SIG-M5 (cell line): ENCODE measurements around the gene GPX1.
"Not testable (repeated sequence)": the region's sequence is repeated elsewhere in the genome, so short reads cannot be mapped to it uniquely, and the experiment has no call there.

ENCODE experiments used
- DNase-seq: peaks from one replicate; lab custom pipeline; 2025; lab: John Stamatoyannopoulos, UW

Gene GPX1

DNA sequence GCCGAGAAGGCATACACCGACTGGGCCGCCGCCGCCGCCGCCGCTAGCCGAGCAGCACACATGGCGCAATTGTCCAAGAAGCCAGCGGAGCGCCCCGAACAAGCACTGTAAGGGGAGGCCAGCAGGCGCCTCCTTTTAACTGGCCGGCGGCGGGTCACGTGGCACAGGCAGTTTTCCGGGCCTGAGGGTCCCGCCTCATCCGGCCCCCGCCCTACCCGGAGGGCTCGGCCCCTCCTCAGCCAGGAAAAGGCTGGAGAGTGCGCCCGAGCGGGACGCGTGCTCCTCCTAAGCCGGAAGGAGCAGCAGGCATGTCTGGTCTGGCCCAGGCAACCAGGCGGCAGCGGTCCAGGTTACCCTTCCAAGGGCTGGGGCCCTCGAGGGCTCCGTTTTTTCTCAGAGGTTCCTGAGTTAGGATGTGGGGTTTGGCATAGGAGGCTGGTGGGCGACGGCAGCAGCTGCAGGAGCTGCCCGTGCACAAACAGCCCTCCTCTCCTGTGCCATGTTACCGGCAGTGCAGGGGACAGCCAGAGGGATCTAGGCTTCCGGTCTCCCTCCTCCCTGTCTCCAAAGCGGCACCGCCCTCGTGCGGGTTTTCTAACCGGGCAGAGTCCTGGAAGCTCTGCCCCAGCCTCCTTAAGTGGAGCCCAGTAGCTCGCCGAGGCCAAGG lies at the start of gene GPX1:
Gene GPX1, minus strand, starts transcription at position 137 of the 667 bp plus-strand sequence. Its CDS starts 75 bp downstream, at position 62.
- peak; percentile 87 for DNase-seq

DNA sequence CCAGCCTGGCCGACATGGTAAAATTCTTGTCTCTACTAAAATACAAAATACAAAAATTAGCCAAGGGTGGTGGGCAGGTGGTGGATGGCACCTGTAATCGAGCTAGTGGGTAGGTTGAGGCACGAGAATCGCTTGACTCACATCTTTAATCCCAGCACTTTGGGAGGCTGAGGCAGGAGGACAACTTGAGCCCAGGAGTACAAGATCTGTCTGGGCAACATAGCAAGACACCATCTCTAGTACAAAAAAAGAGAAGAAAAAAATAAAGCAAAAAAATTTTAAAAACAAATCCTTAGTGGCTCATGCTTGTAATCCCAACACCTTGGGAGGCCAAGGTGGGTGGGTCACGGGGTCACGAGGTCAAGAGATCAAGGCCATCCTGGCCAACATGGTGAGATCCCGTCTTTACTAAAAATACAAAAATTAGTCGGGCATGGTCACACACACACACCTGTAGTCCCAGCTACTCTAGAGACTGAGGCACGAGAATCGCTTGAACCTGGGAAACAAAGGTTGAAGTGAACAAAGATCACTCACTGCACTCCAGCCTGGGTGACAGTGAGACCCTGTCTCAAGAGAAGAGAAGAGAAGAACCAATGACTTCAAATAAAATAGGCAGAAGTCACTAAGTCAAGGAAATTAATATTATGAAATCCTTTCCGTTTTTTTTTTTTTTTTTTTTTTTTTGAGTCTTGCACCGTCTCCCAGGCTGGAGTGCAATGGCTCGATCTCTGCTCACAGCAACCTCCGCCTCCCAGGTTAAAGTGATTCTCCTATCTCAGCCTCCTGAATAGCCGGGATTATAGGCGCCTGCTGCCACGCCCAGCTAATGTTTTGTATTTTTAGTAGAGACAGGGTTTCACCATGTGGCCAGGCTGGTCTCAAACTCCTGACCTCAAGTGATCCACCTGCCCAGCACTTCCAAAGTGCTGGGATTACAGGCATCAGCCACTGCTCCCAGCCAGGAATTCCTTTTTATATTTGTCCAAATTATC lies 48.7 kb upstream of the GPX1 start:
- no peak for DNase-seq

DNA sequence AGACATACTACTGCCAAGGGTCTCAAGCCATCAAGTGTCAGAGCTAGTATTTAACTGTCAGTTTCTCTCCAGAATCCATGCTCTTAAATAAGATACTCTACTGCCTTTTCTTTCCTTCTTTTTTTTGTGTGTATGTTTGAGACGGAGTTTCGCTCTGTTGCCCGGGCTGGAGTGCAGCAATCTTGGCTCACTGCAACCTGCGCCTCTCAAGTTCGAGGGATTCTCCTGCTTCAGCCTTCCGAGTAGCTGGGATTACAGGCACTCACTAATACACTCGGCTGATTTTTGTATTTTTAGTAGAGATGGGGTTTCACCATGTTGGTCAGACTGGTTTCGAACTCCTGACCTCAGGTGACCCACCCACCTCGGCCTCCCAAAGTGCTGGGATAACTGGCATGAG lies 47.4 kb upstream of the GPX1 start:
- DNase-seq: not testable (repeated sequence)

GRCh38 chr3:49403891-49404290 lies 45.7 kb upstream of the GPX1 start:
- no peak for DNase-seq

DNA sequence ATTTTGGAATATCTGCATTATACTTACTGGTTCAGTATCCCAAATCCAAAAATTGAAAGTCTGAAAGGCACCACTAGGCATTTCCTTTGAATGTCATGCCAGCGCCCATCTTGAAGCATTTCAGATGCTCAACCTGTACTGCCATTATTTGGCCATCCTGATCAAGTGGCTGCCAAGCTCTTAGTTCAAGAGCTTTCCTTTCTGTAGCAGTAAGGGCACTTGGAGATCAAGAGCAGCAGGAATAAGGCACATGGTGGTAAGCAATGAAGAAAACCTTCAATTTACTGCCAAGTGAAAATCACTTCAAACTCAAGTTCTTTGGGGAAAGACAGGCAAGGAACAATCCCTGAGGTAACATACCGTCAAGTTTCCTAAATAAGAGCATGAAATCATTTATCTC lies 43.6 kb upstream of the GPX1 start:
- no peak for DNase-seq

- DNase-seq: no peak
Measured at GRCh38 chr3:49399461-49399860, 41.3 kb upstream of the GPX1 start.

GRCh38 chr3:49397470-49397869 lies 39.3 kb upstream of the GPX1 start:
- no peak for DNase-seq

DNA sequence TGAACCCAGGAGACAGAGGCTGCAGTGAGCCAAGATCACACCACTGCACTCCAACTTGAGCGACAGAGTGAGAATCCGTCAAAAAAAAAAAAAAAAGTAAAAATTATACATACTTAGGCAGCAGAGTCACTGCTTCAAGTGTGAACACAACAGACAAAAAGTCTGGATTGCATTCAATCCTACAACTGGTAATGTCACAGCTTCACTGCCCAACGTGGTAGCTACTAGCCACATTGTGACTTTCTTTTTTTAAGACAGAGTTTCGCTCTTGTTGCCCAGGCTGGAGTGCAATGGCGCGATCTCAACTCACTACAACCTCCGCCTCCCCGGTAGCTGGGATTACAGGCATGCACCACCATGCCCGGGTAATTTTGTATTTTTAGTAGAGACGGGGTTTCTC lies 33.2 kb upstream of the GPX1 start:
- not testable (repeated sequence) for DNase-seq

DNA sequence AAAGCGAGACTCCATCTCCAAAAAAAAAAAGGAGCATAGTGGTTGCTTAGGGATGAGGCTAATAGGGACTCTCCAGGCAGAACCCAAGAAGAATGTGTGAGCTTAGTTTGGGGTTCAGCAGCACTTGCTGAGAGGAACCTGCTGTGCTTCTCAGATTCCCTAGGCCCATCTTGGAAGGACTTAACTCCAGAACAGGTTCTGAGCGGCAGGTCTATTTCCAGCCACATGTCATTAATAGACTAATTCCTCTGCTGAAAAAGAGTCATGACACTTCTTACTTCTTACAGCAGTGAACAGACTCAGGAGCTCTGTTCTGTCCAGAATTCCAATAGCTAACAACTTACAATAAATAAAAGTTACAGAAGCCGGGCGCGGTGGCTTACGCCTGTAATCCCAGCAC lies 31.1 kb upstream of the GPX1 start:
- no peak for DNase-seq

DNA sequence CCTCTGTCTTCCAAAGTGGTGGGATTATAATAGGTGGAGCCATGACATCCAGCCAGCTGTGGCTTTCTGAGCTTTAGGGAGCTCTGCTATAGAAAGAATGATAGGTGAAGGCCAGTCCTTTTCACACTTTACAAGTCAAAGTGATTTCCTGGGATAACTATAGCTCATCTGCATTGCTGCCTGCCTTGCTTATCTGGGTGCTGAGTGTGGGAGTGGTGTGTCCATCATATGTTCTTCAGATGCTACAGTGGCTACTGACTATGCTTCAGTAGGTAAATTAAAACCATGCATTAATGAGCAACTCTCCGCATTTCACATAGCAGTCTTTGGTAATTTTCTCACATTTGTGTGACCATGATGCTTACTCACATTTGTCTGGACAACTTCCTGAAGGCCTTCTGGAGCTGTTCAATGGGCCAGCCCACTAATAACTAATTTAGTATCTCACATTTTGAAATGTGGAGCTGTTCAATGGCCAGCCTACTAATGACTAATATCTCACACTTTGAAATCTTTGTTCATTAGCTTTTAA lies 30.2 kb upstream of the GPX1 start:
- no peak for DNase-seq

- DNase-seq: no peak
Measured at GRCh38 chr3:49387721-49388120, 29.6 kb upstream of the GPX1 start.

- peak; percentile 55 for DNase-seq
Measured at GRCh38 chr3:49386056-49386756, 28.1 kb upstream of the GPX1 start.

DNA sequence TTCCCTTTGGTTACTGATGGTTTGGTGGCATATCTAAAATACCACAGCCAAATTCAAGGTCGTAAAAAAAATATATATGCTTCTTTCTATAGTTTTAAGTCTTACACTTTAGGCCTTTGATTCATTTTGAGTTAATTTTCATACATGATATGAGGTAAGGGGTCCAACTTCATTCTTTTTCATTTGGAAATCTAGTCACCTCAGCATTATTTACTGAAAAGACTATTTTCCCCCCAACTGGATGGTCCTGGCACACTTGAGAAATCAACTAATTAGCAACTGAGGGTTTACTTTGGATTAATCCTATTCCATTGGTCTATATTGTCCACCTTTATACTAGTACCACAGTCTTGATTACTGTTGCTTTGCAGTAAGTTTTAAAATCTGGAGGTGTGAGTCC lies 27.5 kb upstream of the GPX1 start:
- no peak for DNase-seq

- DNase-seq: no peak
Measured at GRCh38 chr3:49383387-49383786, 25.2 kb upstream of the GPX1 start.

GRCh38 chr3:49378249-49378895 lies 20.2 kb upstream of the GPX1 start:
- no peak for DNase-seq

- peak; percentile 40 for DNase-seq
Measured at GRCh38 chr3:49377483-49377882, 19.3 kb upstream of the GPX1 start.

DNA sequence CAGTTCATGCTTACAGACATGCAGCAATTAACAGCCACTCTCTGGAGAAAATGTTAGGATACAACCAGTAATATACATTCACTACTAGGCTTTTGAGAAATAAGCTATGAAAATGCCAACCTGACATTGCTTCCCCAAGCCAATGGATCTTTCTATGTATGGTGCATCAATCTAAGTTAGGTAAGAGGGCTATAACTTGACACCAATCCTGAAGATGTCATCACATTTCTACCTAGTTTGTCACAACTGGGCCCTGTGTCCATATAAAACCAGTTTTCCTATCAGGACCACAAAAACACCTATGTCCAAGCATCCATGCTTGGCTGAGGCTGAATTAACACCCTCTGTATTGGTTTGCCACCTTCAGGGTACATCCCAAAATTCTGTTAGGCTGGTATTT lies 13.8 kb upstream of the GPX1 start:
- DNase-seq: no peak

DNA sequence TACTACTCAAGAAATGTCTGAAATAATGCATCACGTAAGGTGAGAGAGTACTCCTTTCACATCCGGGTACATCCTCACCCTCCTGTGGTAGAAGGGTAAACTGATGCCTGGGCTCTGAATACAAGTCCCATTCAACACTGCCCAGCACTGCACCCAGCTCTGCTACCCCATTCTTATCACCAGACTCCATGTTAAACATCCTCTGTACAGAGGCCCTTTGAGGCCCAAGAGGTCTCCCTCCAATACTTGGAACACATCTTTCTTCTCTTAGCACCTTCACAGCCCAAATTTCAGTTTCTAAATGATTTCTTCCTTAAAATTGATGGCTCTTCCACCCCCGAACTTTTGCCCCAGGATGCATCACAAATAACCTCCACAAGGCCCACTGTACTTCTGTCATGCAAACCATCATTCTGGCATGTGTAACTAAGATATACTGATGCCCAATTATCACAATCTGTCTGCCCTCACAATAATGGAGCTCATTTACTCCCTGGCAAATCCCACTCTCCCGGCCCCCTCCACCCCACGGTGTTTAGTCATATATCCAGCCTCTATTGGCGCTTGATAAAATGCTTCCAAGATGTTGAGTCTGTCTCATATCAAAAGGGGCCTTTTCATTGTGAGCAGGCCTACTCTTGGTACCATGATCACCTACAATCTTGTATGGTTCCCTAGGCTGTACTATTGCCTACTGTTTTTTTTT lies 12.6 kb upstream of the GPX1 start:
- DNase-seq: no peak

DNA sequence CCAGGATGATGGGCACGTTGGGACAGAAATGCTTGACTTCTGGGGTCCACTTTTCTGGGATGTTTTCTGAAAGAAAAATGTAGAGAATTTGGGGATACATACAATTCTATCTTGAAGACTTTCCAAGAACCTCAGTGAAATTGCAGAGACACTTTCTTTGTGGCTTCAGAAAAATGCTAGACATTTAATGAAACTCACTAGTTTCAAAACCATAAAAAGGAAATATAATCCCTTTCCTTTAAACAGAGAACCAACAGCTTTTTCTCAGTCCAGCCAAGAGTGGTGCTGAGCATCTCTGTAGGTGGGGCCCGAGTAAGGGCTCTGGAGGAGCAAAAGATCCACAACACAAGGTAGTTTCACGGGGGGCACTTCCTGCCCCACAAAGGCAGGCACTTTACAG lies 4.4 kb upstream of the GPX1 start:
- DNase-seq: no peak

GRCh38 chr3:49359623-49360022 lies 1.5 kb upstream of the GPX1 start:
- DNase-seq: no peak

- no peak for DNase-seq
Measured at GRCh38 chr3:49358884-49359225, 702 bp upstream of the GPX1 start.
